ENCODE results near the gene GSK3B.

The GSK3B gene

GRCh38 chr3:119809249-119810017 is 284.8 kb downstream of the GSK3B start:
- no peak for DNase-seq

GRCh38 chr3:119808843-119809242 is 285.4 kb downstream of the GSK3B start:
- no peak for DNase-seq

- no peak for DNase-seq
Observed at GRCh38 chr3:119808244-119808643, 286.0 kb downstream of the GSK3B start.

GRCh38 chr3:119800844-119801243 is 293.4 kb downstream of the GSK3B start:
- no peak for DNase-seq

GRCh38 chr3:119796785-119797184 is 297.5 kb downstream of the GSK3B start:
- DNase-seq, result no peak

GRCh38 chr3:119796368-119796767 is 297.9 kb downstream of the GSK3B start:
- DNase-seq, result no peak

- DNase-seq, result no peak
Observed at GRCh38 chr3:119795849-119796248, 298.4 kb downstream of the GSK3B start.

GRCh38 chr3:119794971-119795612 is 299.2 kb downstream of the GSK3B start:
- DNase-seq, result no peak

GRCh38 chr3:119794401-119794800 is 299.8 kb downstream of the GSK3B start:
- no peak for DNase-seq

GRCh38 chr3:119792270-119792669 is 302.0 kb downstream of the GSK3B start:
- no peak for DNase-seq

GRCh38 chr3:119790369-119790768 is 303.9 kb downstream of the GSK3B start:
- no peak for DNase-seq

GRCh38 chr3:119786409-119786808 is 307.8 kb downstream of the GSK3B start:
- DNase-seq, result no peak

- no peak for DNase-seq
Observed at GRCh38 chr3:119783883-119784282, 310.4 kb downstream of the GSK3B start.

- no peak for DNase-seq
Observed at GRCh38 chr3:119783255-119783654, 311.0 kb downstream of the GSK3B start.

GRCh38 chr3:119782460-119782859 is 311.8 kb downstream of the GSK3B start:
- no peak for DNase-seq

GRCh38 chr3:119781330-119782198 is 312.7 kb downstream of the GSK3B start, which contains the start of gene NR1I2:
TSS of gene NR1I2 (plus strand) at chr3:119782101.
- DNase-seq, result no peak

- DNase-seq, result no peak
Observed at GRCh38 chr3:119779731-119780383, 314.4 kb downstream of the GSK3B start.

- DNase-seq, result no peak
Observed at GRCh38 chr3:119778811-119779210, 315.4 kb downstream of the GSK3B start.

GRCh38 chr3:119778176-119778575 is 316.1 kb downstream of the GSK3B start:
- no peak for DNase-seq

- no peak for DNase-seq
Observed at GRCh38 chr3:119776304-119776703, 317.9 kb downstream of the GSK3B start.

- DNase-seq, result no peak
Observed at GRCh38 chr3:119774444-119774843, 319.8 kb downstream of the GSK3B start.
